Epithelial cell of umbilical artery (primary cell): Measurements from ENCODE around the gene RSPH10B2. TPM values are rescaled to one million over a fixed set of nuclear protein-coding genes. Genes with fewer than 3 reads are reported as not detected.

ENCODE experiments used
- total RNA-seq: library from RNA; depleted of rRNA; stranded (reverse); fragments of >200 nt; gene quantifications from 2 replicates; pipeline ENCODE4 v1.2.3, GENCODE V29; 2014

The RSPH10B2 gene
- 0.15 TPM in 1 of 2 replicates, not detected in the other for total RNA-seq

DNA sequence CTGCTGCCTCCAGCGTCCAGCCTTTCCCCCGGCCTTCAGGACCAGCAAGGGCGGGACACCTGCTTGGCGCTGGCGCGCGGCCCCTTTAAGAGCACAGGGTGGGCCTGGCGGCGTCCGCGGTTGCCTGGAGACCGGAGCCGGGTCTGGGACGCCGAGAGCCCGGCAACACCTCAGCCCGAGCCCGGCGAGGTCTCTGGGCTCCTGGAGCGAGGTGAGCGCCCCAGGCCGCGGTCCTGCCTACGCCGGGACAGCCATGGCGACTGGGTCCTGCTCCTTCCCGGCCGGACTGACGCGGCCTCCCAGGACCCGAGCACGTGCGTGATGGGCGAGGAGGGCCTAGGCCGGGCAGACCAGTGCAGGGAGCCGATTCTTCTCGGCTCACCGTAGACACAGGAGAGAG lies at the start of gene RSPH10B2:
TSS of gene RSPH10B2 (plus strand) at position 140 of the 400 bp plus-strand sequence. CDS start 3,575 bp downstream, outside the sequence.

DNA sequence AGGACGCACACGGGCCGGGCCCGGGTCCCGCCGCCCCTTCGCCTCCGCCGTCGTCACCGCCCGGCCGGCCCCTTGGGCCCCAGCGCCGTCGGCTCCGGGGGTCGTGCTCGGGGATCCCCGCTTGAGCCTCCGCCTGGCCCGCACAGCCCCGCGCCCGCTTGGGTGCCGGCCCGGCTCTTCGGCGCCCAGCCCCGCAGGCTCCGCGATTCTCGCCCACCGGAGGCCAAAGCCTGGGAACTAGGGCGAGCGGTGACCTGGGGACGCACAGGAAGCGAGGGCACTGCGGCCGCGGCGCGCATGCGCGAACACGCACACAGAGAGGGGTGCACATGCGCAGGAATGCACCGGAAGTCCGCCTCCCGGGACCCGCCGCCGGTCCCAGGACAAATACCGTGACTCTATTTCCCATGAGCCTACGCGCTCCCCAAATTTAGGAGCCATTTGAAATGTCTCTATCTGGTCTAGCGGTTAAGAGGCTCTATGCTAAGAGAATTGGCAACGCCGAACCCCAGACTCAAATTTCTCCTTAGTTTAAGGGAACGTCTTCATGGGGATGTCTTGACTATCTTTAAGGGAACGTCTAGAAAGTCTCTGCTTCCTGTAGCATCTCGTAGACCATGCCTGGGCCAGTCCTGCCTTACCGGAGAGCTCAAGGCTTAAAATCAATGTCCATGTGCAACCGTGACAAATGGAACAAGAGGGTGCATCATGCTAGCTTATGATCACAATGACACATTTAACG lies 47.1 kb upstream of the RSPH10B2 start, which contains the start of gene ZNF12:
TSS of gene ZNF12 (minus strand) at position 282 of the 742 bp plus-strand sequence. CDS start 1,774 bp downstream, outside the sequence.

DNA sequence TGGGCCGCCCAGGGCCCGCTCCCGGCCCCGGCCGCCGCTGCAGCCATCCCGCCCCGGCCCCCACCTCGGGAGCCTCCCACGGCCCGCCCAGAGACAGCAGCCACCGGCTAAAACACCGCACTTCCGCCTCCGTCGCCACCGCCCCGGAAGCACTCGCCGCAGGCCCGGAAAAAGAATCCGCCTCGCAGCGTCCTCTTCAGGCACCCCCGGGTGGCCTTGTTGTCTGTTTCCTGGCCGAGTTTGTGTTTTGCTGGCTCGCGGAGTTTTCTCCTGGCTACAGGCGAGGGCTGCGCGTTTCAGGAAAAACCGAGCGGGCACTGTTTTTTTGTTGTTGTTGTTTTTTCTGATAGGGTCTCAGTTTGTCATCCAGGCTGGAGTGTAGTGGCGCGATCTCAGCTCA lies 72.2 kb downstream of the RSPH10B2 start, which contains the start of gene CCZ1B:
TSS of gene CCZ1B (minus strand) at position 125 of the 400 bp plus-strand sequence. CDS start at position 47, 78 bp downstream.

Other genes with a start within 250 kb of the RSPH10B2 start
- gene GRID2IP, start 202.6 kb upstream of the RSPH10B2 start, total RNA-seq = not detected in 2 replicates
- gene ZDHHC4, start 176.6 kb upstream of the RSPH10B2 start, total RNA-seq = 33.0 and 37.7 TPM in 2 replicates
- 9.1 and 11.2 TPM in 2 replicates for gene INTS15, start 164.1 kb upstream of the RSPH10B2 start, total RNA-seq
- gene ZNF853, start 138.5 kb upstream of the RSPH10B2 start, total RNA-seq = 0.15 and 0.97 TPM in 2 replicates
- gene ZNF316, start 116.8 kb upstream of the RSPH10B2 start, total RNA-seq = 11.1 and 12.3 TPM in 2 replicates
- gene ZNF12, start 47.2 kb upstream of the RSPH10B2 start, total RNA-seq = 11.7 and 13.4 TPM in 2 replicates
- 61.4 and 65.9 TPM in 2 replicates for gene CCZ1B, start 72.2 kb downstream of the RSPH10B2 start, total RNA-seq